PC-3 (cell line): ENCODE results near the gene PLP1. TPM values are rescaled to one million over a fixed set of nuclear protein-coding genes. Genes with fewer than 3 reads are reported as not detected.

Source experiments
- ATAC-seq: fragments of 200-7000 bp; cut with Tn5 transposase; 2 replicates; pipeline ENCODE4 v1.9.1; 2020; ENCODE audit warnings: mild to moderate bottlenecking, moderate library complexity
- BruUV-seq: library from RNA; stranded (reverse); fragments of 400-500 nt; replicated peaks from 2 replicates; lab custom pipeline; 2021; lab: Mats Ljungman, UMichigan
- CTCF ChIA-PET: fragments of 300-600 bp; sonication (Branson Sonifier 250); formaldehyde crosslinking; loops from one replicate; lab custom pipeline; 2022; ENCODE audit warnings: antibody characterized with exemption; lab: Charles Lee
- POLR2A ChIA-PET: fragments of 300-600 bp; sonication (Branson Sonifier 250); formaldehyde crosslinking; loops from one replicate; lab custom pipeline; 2022; ENCODE audit warnings: antibody characterized with exemption; ENCODE audit not compliant: unreplicated experiment; lab: Charles Lee
- DNase-seq: peaks from one replicate; pipeline ENCODE4 v3.0.0-alpha.2; 2015
- H2AFZ ChIP-seq: fragments of 300-600 bp; sonication (generic); 2 replicates; pipeline ENCODE4 v1.6.0; 2016; ENCODE audit warnings: antibody characterized with exemption, low read length
- H3F3A ChIP-seq: fragments of 300-600 bp; sonication (generic); one replicate; pipeline ENCODE4 v1.6.0; 2017; ENCODE audit warnings: antibody characterized with exemption, low read length, control low read depth, mild to moderate bottlenecking; ENCODE audit not compliant: unreplicated experiment
- H3K27ac ChIP-seq: fragments of 300-600 bp; sonication (generic); 2 replicates; pipeline ENCODE4 v1.5.1; 2016; ENCODE audit warnings: mild to moderate bottlenecking, low read length
- H3K27me3 ChIP-seq: fragments of 300-600 bp; sonication (generic); 2 replicates; pipeline ENCODE4 v1.6.1; 2016; ENCODE audit warnings: low read length, mixed read lengths
- H3K36me3 ChIP-seq: fragments of 300-600 bp; sonication (generic); 2 replicates; pipeline ENCODE4 v1.6.1; 2016; ENCODE audit warnings: low read depth, mixed run types, low read length, mixed read lengths
- H3K4me1 ChIP-seq: fragments of 300-600 bp; sonication (generic); 2 replicates; pipeline ENCODE4 v1.5.1; 2016; ENCODE audit warnings: low read length; ENCODE audit not compliant: insufficient read depth
- H3K4me2 ChIP-seq: fragments of 300-600 bp; sonication (generic); 2 replicates; pipeline ENCODE4 v1.6.0; 2016; ENCODE audit warnings: low read length
- H3K4me3 ChIP-seq: fragments of 300-600 bp; sonication (generic); 2 replicates; pipeline ENCODE4 v1.5.1; 2016; ENCODE audit warnings: mild to moderate bottlenecking, low read length, mixed read lengths
- H3K79me2 ChIP-seq: fragments of 300-600 bp; sonication (generic); 2 replicates; pipeline ENCODE4 v1.6.1; 2017; ENCODE audit warnings: low read length, mixed read lengths
- H3K9ac ChIP-seq: fragments of 300-600 bp; sonication (generic); 2 replicates; pipeline ENCODE4 v1.6.0; 2016; ENCODE audit warnings: mild to moderate bottlenecking, low read length
- H3K9me2 ChIP-seq: fragments of 300-600 bp; sonication (generic); replicated peaks from 2 replicates; pipeline ENCODE4 v1.6.1; 2016; ENCODE audit warnings: mixed run types, low read length, mixed read lengths
- H3K9me3 ChIP-seq: fragments of 300-600 bp; sonication (generic); 2 replicates; pipeline ENCODE4 v1.6.1; 2016; ENCODE audit warnings: low read length, mixed read lengths
- H4K20me1 ChIP-seq: fragments of 300-600 bp; sonication (generic); 2 replicates; pipeline ENCODE4 v1.6.1; 2016; ENCODE audit warnings: low read length, mixed read lengths
- EZH2 ChIP-seq: fragments of 300-600 bp; sonication (generic); IDR thresholded peaks from one replicate; pipeline ENCODE4 v1.6.1; 2017; ENCODE audit warnings: antibody characterized with exemption, mild to moderate bottlenecking, low read length; ENCODE audit not compliant: unreplicated experiment
- EZH2phosphoT487 ChIP-seq: fragments of 300-600 bp; sonication (generic); IDR thresholded peaks from 2 replicates; pipeline ENCODE4 v1.6.1; 2018; ENCODE audit warnings: mild to moderate bottlenecking, antibody characterized with exemption, low read length, borderline replicate concordance
- intact Hi-C: fragments of 100-400 bp; cut with micrococcal nuclease; formaldehyde crosslinking; loops from 2 replicates; pipeline ENCODE4 v1.9.0; 2023
- total RNA-seq: library from RNA; depleted of rRNA; stranded (reverse); fragments of >200 nt; gene quantifications from 2 replicates; pipeline ENCODE4 v1.2.3, GENCODE V29; 2014
- TF ChIP-seq, protein P1 (sequence below): fragments of 300-600 bp; sonication (generic); conservative IDR thresholded peaks from 2 replicates; pipeline ENCODE4 v1.5.1; 2017; ENCODE audit warnings: antibody characterized with exemption, low read depth, mild to moderate bottlenecking, low read length

The PLP1 gene
- total RNA-seq, 1 experiment from 2014 or later, result not detected

DNA sequence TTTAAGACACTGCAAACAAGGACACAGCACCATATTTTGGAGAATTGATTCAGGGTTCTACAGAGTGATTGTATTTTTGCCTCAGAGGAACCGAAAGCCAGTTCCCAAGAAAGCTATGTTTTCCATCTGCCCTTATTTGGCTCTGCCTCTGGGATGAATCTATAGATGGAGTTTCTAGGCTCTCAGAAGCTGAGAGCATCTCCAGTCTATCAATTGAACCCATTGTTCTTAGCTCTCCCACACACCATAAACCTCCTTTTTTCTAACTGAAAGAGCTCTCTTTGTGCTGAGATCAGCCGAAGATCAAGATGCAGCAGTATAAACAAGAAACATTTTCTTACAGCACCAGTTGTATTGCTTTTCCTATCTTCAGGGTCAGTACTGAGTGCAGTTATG lies 16.9 kb downstream of the PLP1 start:
- H3K79me2 ChIP-seq, result no peaks in the 10 kb centered on the region
- no peak overlapping the region for H2AFZ ChIP-seq
- CTCF ChIA-PET, result interaction anchor here (0.6 kb wide), 1 partner anchor 450 kb away, joined by 3 read pairs; no protein-coding TSS in a partner anchor
- peak overlapping the region; percentile 34; the same call in 1 of the 2 replicates for H3K4me3 ChIP-seq
- H3K9ac ChIP-seq, result no peak overlapping the region
- no peak for TF ChIP-seq EZH2phosphoT487
- TF ChIP-seq EZH2, result no peak
- TF ChIP-seq, protein P1, sequence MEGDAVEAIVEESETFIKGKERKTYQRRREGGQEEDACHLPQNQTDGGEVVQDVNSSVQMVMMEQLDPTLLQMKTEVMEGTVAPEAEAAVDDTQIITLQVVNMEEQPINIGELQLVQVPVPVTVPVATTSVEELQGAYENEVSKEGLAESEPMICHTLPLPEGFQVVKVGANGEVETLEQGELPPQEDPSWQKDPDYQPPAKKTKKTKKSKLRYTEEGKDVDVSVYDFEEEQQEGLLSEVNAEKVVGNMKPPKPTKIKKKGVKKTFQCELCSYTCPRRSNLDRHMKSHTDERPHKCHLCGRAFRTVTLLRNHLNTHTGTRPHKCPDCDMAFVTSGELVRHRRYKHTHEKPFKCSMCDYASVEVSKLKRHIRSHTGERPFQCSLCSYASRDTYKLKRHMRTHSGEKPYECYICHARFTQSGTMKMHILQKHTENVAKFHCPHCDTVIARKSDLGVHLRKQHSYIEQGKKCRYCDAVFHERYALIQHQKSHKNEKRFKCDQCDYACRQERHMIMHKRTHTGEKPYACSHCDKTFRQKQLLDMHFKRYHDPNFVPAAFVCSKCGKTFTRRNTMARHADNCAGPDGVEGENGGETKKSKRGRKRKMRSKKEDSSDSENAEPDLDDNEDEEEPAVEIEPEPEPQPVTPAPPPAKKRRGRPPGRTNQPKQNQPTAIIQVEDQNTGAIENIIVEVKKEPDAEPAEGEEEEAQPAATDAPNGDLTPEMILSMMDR, result no peak
- DNase-seq (no peak), ATAC-seq (peak; percentile 22)
- H3K9me2 ChIP-seq, result no peaks in the 10 kb centered on the region
- H3K27ac ChIP-seq, result no peak overlapping the region
- H4K20me1 ChIP-seq, result no peaks in the 10 kb centered on the region
- no TSS peak for BruUV-seq
- intact Hi-C loops, result no loop called here
- no peaks in the 10 kb centered on the region for H3K9me3 ChIP-seq
- peaks cover 31% of the 10 kb centered on the region for H3K4me1 ChIP-seq
- H3F3A ChIP-seq, result no peaks in the 10 kb centered on the region
- peak overlapping the region; percentile 68 for H3K4me2 ChIP-seq
- POLR2A ChIA-PET, result interaction anchor here (0.6 kb wide), 1 partner anchor 108 kb away, joined by 6 read pairs; no protein-coding TSS in a partner anchor
- no peaks in the 10 kb centered on the region for H3K27me3 ChIP-seq
- H3K36me3 ChIP-seq, result no peaks in the 10 kb centered on the region

DNA sequence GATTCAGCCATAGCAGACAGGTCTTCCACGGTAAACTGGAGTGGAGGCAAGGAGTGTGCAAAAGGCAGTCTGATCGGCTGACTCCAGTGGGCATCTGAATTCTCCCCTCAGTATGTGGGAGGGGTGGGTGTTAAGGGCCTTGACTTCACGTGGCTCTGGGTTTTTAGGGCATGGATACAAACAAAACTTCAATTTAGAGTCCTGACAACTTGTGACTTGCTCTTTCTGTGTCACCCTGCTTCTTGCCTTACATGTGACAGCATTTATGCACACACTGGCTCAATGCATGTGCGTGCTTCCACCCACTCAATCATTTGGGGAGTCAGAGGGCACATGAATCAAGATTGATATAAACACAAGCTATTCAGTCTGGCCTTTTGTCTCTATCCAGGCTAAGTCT lies 17.5 kb downstream of the PLP1 start:
- Histone ChIP-seq H3K27me3 (no peaks in the 10 kb centered on the region), H3K4me2 (no peak overlapping the region), H3K4me1 (peaks cover 31% of the 10 kb centered on the region), H3K9me3 (no peaks in the 10 kb centered on the region), H3K9me2 (no peaks in the 10 kb centered on the region), H3K27ac (no peak overlapping the region), H3K4me3 (no peak overlapping the region), H3K79me2 (no peaks in the 10 kb centered on the region), H3F3A (no peaks in the 10 kb centered on the region), H2AFZ (no peak overlapping the region), H4K20me1 (no peaks in the 10 kb centered on the region), H3K36me3 (no peaks in the 10 kb centered on the region), H3K9ac (no peak overlapping the region)
- no TSS peak for BruUV-seq
- TF ChIP-seq, protein P1, result no peak
- TF ChIP-seq EZH2, result no peak
- TF ChIP-seq EZH2phosphoT487, result no peak
- intact Hi-C loops, result no loop called here
- DNase-seq, result no peak
- CTCF ChIA-PET, result interaction anchor here (0.6 kb wide), 1 partner anchor 255 kb away, joined by 3 read pairs; no protein-coding TSS in a partner anchor
- POLR2A ChIA-PET, result no interaction called here
- ATAC-seq, result no peak

DNA sequence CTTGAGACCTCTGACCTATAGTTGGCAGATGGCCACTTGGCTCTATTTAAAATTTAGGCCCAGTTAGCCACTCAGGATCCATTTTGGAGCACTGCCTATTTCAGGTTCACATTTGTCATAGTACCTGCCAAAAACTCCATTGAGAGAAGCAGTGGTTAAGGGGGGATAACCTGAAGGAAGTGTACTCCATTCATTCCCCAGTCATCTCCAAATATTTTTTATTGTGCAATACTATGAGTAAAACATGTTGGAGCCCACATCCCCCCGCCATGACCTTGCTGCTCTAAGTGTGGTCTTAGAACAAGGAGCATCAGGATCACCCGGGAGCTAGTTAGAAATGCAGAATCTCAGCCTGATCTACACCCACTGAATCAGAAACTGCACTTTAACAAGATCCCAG lies 21.1 kb downstream of the PLP1 start:
- no peaks in the 10 kb centered on the region for H3K79me2 ChIP-seq
- no peaks in the 10 kb centered on the region for H4K20me1 ChIP-seq
- POLR2A ChIA-PET, result no interaction called here
- no peaks in the 10 kb centered on the region for H3K9me2 ChIP-seq
- no peaks in the 10 kb centered on the region for H3F3A ChIP-seq
- peaks cover 20% of the 10 kb centered on the region for H3K4me1 ChIP-seq
- CTCF ChIA-PET, result no interaction called here
- H3K9ac ChIP-seq, result no peak overlapping the region
- no peak overlapping the region for H3K4me3 ChIP-seq
- no peak for ATAC-seq
- H3K36me3 ChIP-seq, result no peaks in the 10 kb centered on the region
- no peak overlapping the region for H2AFZ ChIP-seq
- TF ChIP-seq, protein P1, result no peak
- no peak for TF ChIP-seq EZH2
- TF ChIP-seq EZH2phosphoT487, result no peak
- intact Hi-C loops, result no loop called here
- DNase-seq, result peak; percentile 55
- no peaks in the 10 kb centered on the region for H3K9me3 ChIP-seq
- no peak overlapping the region for H3K4me2 ChIP-seq
- H3K27me3 ChIP-seq, result no peaks in the 10 kb centered on the region
- no TSS peak for BruUV-seq
- no peak overlapping the region for H3K27ac ChIP-seq
